Stimulated activated CD4-positive, alpha-beta T cell treated with anti-CD3 and anti-CD28 coated beads, Interleukin-12 subunit alpha, Interleukin-12 subunit beta, amount 100 ng/mL, for 24 hours (primary cell): Measurements from ENCODE around the gene KCND2.
"Not testable (repeated sequence)": the region's sequence is repeated elsewhere in the genome, so short reads cannot be mapped to it uniquely, and the experiment has no call there.

ENCODE experiments used
- DNase-seq, 2 experiments: peaks; one replicate each; pipeline ENCODE4 v3.0.0-alpha.2; 2020; ENCODE audit warnings: low read depth in 2 of 2

KCND2 gene

GRCh38 chr7:120502132-120502531 lies 229.2 kb downstream of the KCND2 start:
- DNase-seq: no peak

- DNase-seq: no peak
Observed at GRCh38 chr7:120502825-120503224, 229.8 kb downstream of the KCND2 start.

- DNase-seq: no peak
Observed at GRCh38 chr7:120504386-120504785, 231.4 kb downstream of the KCND2 start.

GRCh38 chr7:120505770-120506169 lies 232.8 kb downstream of the KCND2 start:
- no peak for DNase-seq

- DNase-seq: no peak
Observed at GRCh38 chr7:120512701-120513100, 239.7 kb downstream of the KCND2 start.

- DNase-seq: no peak
Observed at GRCh38 chr7:120519224-120519623, 246.2 kb downstream of the KCND2 start.

GRCh38 chr7:120521761-120522737 lies 249.1 kb downstream of the KCND2 start:
- DNase-seq: no peak

GRCh38 chr7:120523985-120524384 lies 251.0 kb downstream of the KCND2 start:
- DNase-seq: no peak

- no peak for DNase-seq
Observed at GRCh38 chr7:120526902-120527509, 254.0 kb downstream of the KCND2 start.

GRCh38 chr7:120529736-120530135 lies 256.8 kb downstream of the KCND2 start:
- DNase-seq: no peak

- no peak for DNase-seq
Observed at GRCh38 chr7:120538335-120538734, 265.4 kb downstream of the KCND2 start.

- no peak for DNase-seq
Observed at GRCh38 chr7:120539321-120539720, 266.3 kb downstream of the KCND2 start.

- no peak for DNase-seq
Observed at GRCh38 chr7:120547605-120548004, 274.6 kb downstream of the KCND2 start.

GRCh38 chr7:120550494-120551048 lies 277.6 kb downstream of the KCND2 start:
- no peak for DNase-seq

GRCh38 chr7:120553491-120553890 lies 280.5 kb downstream of the KCND2 start:
- DNase-seq: no peak

- DNase-seq: no peak
Observed at GRCh38 chr7:120554960-120555571, 282.1 kb downstream of the KCND2 start.

- no peak for DNase-seq
Observed at GRCh38 chr7:120564145-120564544, 291.2 kb downstream of the KCND2 start.

GRCh38 chr7:120567204-120567603 lies 294.2 kb downstream of the KCND2 start:
- DNase-seq: no peak

GRCh38 chr7:120578657-120579056 lies 305.7 kb downstream of the KCND2 start:
- not testable (repeated sequence) for DNase-seq

GRCh38 chr7:120582916-120583315 lies 309.9 kb downstream of the KCND2 start:
- DNase-seq: no peak

GRCh38 chr7:120583899-120584586 lies 311.1 kb downstream of the KCND2 start:
- no peak for DNase-seq

- DNase-seq: no peak
Observed at GRCh38 chr7:120586571-120586970, 313.6 kb downstream of the KCND2 start.
